ENCODE measurements around the gene COMMD8. TPM values are rescaled to one million over a fixed set of nuclear protein-coding genes. Genes with fewer than 3 reads are reported as not detected.

The COMMD8 gene
- total and polyA plus RNA-seq, 4 donors = 10.0 to 29.8 (median 15.7) TPM

GRCh38 chr4:47468706-47469365, 5.3 kb upstream of the COMMD8 start:
- H3K36me3 ChIP-seq (ENCODE audit: control insufficient read depth in 1 of 2, insufficient read depth in 2 of 2, low read length in 1 of 2) = no peaks in the 10 kb centered on the region
- DNase-seq = no peak
- intact Hi-C loops (cut with DNase I) = loop anchor here in 1 of 2 donors (5.0 kb wide), 1 partner anchor 63 kb away; no protein-coding TSS in a partner anchor
- no peaks in the 10 kb centered on the region for H3K9me3 ChIP-seq (ENCODE audit: control insufficient read depth, low read length)
- WGBS, 2 donors = 78 to 84% methylated on average over 6 of the region's 6 CpGs
- no peaks in the 10 kb centered on the region for H3K27me3 ChIP-seq (ENCODE audit: control insufficient read depth in 1 of 2, insufficient read depth in 2 of 2, low read length in 1 of 2)
- H3K27ac ChIP-seq (ENCODE audit: low read depth in 1 of 2, low read length in 2 of 2) = no peak overlapping the region
- H3K4me1 ChIP-seq (ENCODE audit: control insufficient read depth in 1 of 2, insufficient read depth in 2 of 2, low read length in 2 of 2) = peaks cover 0 to 1% of the 10 kb centered on the region in 2 donors
- no peak overlapping the region for H3K4me3 ChIP-seq (ENCODE audit: low read length in 2 of 2)
- ATAC-seq (ENCODE audit: low FRiP score) = no peak

GRCh38 chr4:47466056-47466785, 2.7 kb upstream of the COMMD8 start:
- no peaks in the 10 kb centered on the region for H3K36me3 ChIP-seq (ENCODE audit: control insufficient read depth in 1 of 2, insufficient read depth in 2 of 2, low read length in 1 of 2)
- no peak for ATAC-seq (ENCODE audit: low FRiP score)
- WGBS, 2 donors = 39 to 44% methylated on average over 2 of the region's 2 CpGs
- H3K4me1 ChIP-seq (ENCODE audit: control insufficient read depth in 1 of 2, insufficient read depth in 2 of 2, low read length in 2 of 2) = peaks cover 0 to 1% of the 10 kb centered on the region in 2 donors
- no peak for DNase-seq
- H3K27ac ChIP-seq (ENCODE audit: low read depth in 1 of 2, low read length in 2 of 2) = no peak overlapping the region
- intact Hi-C loops (cut with DNase I) = loop anchor here in 1 of 2 donors (5.0 kb wide), 1 partner anchor 66 kb away; no protein-coding TSS in a partner anchor
- H3K27me3 ChIP-seq (ENCODE audit: control insufficient read depth in 1 of 2, insufficient read depth in 2 of 2, low read length in 1 of 2) = no peaks in the 10 kb centered on the region
- H3K9me3 ChIP-seq (ENCODE audit: control insufficient read depth, low read length) = no peaks in the 10 kb centered on the region
- no peak overlapping the region for H3K4me3 ChIP-seq (ENCODE audit: low read length in 2 of 2)

GRCh38 chr4:47465004-47465403, 1.5 kb upstream of the COMMD8 start:
- Histone ChIP-seq H3K27me3 (ENCODE audit: control insufficient read depth in 1 of 2, insufficient read depth in 2 of 2, low read length in 1 of 2) (no peaks in the 10 kb centered on the region), H3K9me3 (ENCODE audit: control insufficient read depth, low read length) (no peaks in the 10 kb centered on the region), H3K4me1 (ENCODE audit: control insufficient read depth in 1 of 2, insufficient read depth in 2 of 2, low read length in 2 of 2) (peaks cover 0 to 1% of the 10 kb centered on the region in 2 donors), H3K36me3 (ENCODE audit: control insufficient read depth in 1 of 2, insufficient read depth in 2 of 2, low read length in 1 of 2) (no peaks in the 10 kb centered on the region), H3K4me3 (ENCODE audit: low read length in 2 of 2) (no peak overlapping the region), H3K27ac (ENCODE audit: low read depth in 1 of 2, low read length in 2 of 2) (no peak overlapping the region)
- ATAC-seq (ENCODE audit: low FRiP score) (no peak), DNase-seq (no peak)
- 83 to 85% methylated on average over 2 of the region's 2 CpGs for WGBS, 2 donors
- intact Hi-C loops (cut with DNase I) = loop anchor here in 1 of 2 donors (5.0 kb wide), 1 partner anchor 67 kb away; no protein-coding TSS in a partner anchor

- Histone ChIP-seq H3K36me3 (ENCODE audit: control insufficient read depth in 1 of 2, insufficient read depth in 2 of 2, low read length in 1 of 2) (no peaks in the 10 kb centered on the region), H3K27ac (ENCODE audit: low read depth in 1 of 2, low read length in 2 of 2) (peak overlapping the region; percentile 5 to 48), H3K9me3 (ENCODE audit: control insufficient read depth, low read length) (no peaks in the 10 kb centered on the region), H3K27me3 (ENCODE audit: control insufficient read depth in 1 of 2, insufficient read depth in 2 of 2, low read length in 1 of 2) (no peaks in the 10 kb centered on the region), H3K4me3 (ENCODE audit: low read length in 2 of 2) (peak overlapping the region; percentile 38 to 78), H3K4me1 (ENCODE audit: control insufficient read depth in 1 of 2, insufficient read depth in 2 of 2, low read length in 2 of 2) (no peaks in the 10 kb centered on the region)
- DNase-seq = no peak
- WGBS, 2 donors = 4 to 6% methylated on average over 6 of the region's 6 CpGs
- no peak for ATAC-seq (ENCODE audit: low FRiP score)
- intact Hi-C loops (cut with DNase I) = loop anchor here (1.0 to 2.0 kb wide), 3 partner anchors 15 to 102 kb away; no protein-coding TSS in a partner anchor
Measured at GRCh38 chr4:47462799-47463234, 685 bp downstream of the COMMD8 start.

GRCh38 chr4:47451657-47452056, 11.8 kb downstream of the COMMD8 start:
- WGBS, 2 donors = 53 to 61% methylated on average over 4 of the region's 4 CpGs
- H3K36me3 ChIP-seq (ENCODE audit: control insufficient read depth in 1 of 2, insufficient read depth in 2 of 2, low read length in 1 of 2) = peaks cover 0 to 3% of the 10 kb centered on the region in 2 donors
- no peak overlapping the region for H3K4me3 ChIP-seq (ENCODE audit: low read length in 2 of 2)
- ATAC-seq (ENCODE audit: low FRiP score) (no peak), DNase-seq (no peak)
- H3K27me3 ChIP-seq (ENCODE audit: control insufficient read depth in 1 of 2, insufficient read depth in 2 of 2, low read length in 1 of 2) = no peaks in the 10 kb centered on the region
- H3K27ac ChIP-seq (ENCODE audit: low read depth in 1 of 2, low read length in 2 of 2) = no peak overlapping the region
- intact Hi-C loops (cut with DNase I) = no loop called here
- H3K9me3 ChIP-seq (ENCODE audit: control insufficient read depth, low read length) = no peaks in the 10 kb centered on the region
- H3K4me1 ChIP-seq (ENCODE audit: control insufficient read depth in 1 of 2, insufficient read depth in 2 of 2, low read length in 2 of 2) = no peaks in the 10 kb centered on the region

GRCh38 chr4:47444031-47444430, 19.5 kb downstream of the COMMD8 start:
- whole genome bisulfite sequencing, 2 donors = 94% methylated on average over 2 of the region's 2 CpGs
- Histone ChIP-seq H3K4me1 (ENCODE audit: control insufficient read depth in 1 of 2, insufficient read depth in 2 of 2, low read length in 2 of 2) (no peaks in the 10 kb centered on the region), H3K36me3 (ENCODE audit: control insufficient read depth in 1 of 2, insufficient read depth in 2 of 2, low read length in 1 of 2) (no peaks in the 10 kb centered on the region), H3K4me3 (ENCODE audit: low read length in 2 of 2) (no peak overlapping the region), H3K27ac (ENCODE audit: low read depth in 1 of 2, low read length in 2 of 2) (no peak overlapping the region), H3K27me3 (ENCODE audit: control insufficient read depth in 1 of 2, insufficient read depth in 2 of 2, low read length in 1 of 2) (no peaks in the 10 kb centered on the region), H3K9me3 (ENCODE audit: control insufficient read depth, low read length) (no peaks in the 10 kb centered on the region)
- DNase-seq (no peak), ATAC-seq (ENCODE audit: low FRiP score) (no peak)
- intact Hi-C loops (cut with DNase I) = no loop called here

- H3K4me3 ChIP-seq (ENCODE audit: low read length in 2 of 2) = no peak overlapping the region
- intact Hi-C loops (cut with DNase I) = no loop called here
- no peaks in the 10 kb centered on the region for H3K36me3 ChIP-seq (ENCODE audit: control insufficient read depth in 1 of 2, insufficient read depth in 2 of 2, low read length in 1 of 2)
- no peaks in the 10 kb centered on the region for H3K9me3 ChIP-seq (ENCODE audit: control insufficient read depth, low read length)
- H3K4me1 ChIP-seq (ENCODE audit: control insufficient read depth in 1 of 2, insufficient read depth in 2 of 2, low read length in 2 of 2) = no peaks in the 10 kb centered on the region
- DNase-seq (peak in 1 of 2 donors; percentile 57), ATAC-seq (ENCODE audit: low FRiP score) (no peak)
- H3K27me3 ChIP-seq (ENCODE audit: control insufficient read depth in 1 of 2, insufficient read depth in 2 of 2, low read length in 1 of 2) = no peaks in the 10 kb centered on the region
- no peak overlapping the region for H3K27ac ChIP-seq (ENCODE audit: low read depth in 1 of 2, low read length in 2 of 2)
- WGBS, 2 donors = 85 to 87% methylated on average over 5 of the region's 5 CpGs
Measured at GRCh38 chr4:47442980-47443379, 20.5 kb downstream of the COMMD8 start.

GRCh38 chr4:47434931-47435330, 28.6 kb downstream of the COMMD8 start:
- Histone ChIP-seq H3K9me3 (ENCODE audit: control insufficient read depth, low read length) (no peaks in the 10 kb centered on the region), H3K4me1 (ENCODE audit: control insufficient read depth in 1 of 2, insufficient read depth in 2 of 2, low read length in 2 of 2) (no peaks in the 10 kb centered on the region), H3K27ac (ENCODE audit: low read depth in 1 of 2, low read length in 2 of 2) (no peak overlapping the region), H3K4me3 (ENCODE audit: low read length in 2 of 2) (no peak overlapping the region), H3K27me3 (ENCODE audit: control insufficient read depth in 1 of 2, insufficient read depth in 2 of 2, low read length in 1 of 2) (no peaks in the 10 kb centered on the region), H3K36me3 (ENCODE audit: control insufficient read depth in 1 of 2, insufficient read depth in 2 of 2, low read length in 1 of 2) (no peaks in the 10 kb centered on the region)
- DNase-seq = no peak
- no peak for ATAC-seq (ENCODE audit: low FRiP score)
- intact Hi-C loops (cut with DNase I) = no loop called here

GRCh38 chr4:47432749-47433148, 30.8 kb downstream of the COMMD8 start:
- intact Hi-C loops (cut with DNase I) = no loop called here
- WGBS, 2 donors = 84 to 88% methylated on average over 1 of the region's 1 CpG
- no peaks in the 10 kb centered on the region for H3K36me3 ChIP-seq (ENCODE audit: control insufficient read depth in 1 of 2, insufficient read depth in 2 of 2, low read length in 1 of 2)
- H3K27me3 ChIP-seq (ENCODE audit: control insufficient read depth in 1 of 2, insufficient read depth in 2 of 2, low read length in 1 of 2) = no peaks in the 10 kb centered on the region
- no peak overlapping the region for H3K27ac ChIP-seq (ENCODE audit: low read depth in 1 of 2, low read length in 2 of 2)
- H3K4me3 ChIP-seq (ENCODE audit: low read length in 2 of 2) = no peak overlapping the region
- H3K9me3 ChIP-seq (ENCODE audit: control insufficient read depth, low read length) = no peaks in the 10 kb centered on the region
- DNase-seq (no peak), ATAC-seq (ENCODE audit: low FRiP score) (no peak)
- H3K4me1 ChIP-seq (ENCODE audit: control insufficient read depth in 1 of 2, insufficient read depth in 2 of 2, low read length in 2 of 2) = no peaks in the 10 kb centered on the region
